Measurements from ENCODE around the gene COBL.

COBL gene

DNA sequence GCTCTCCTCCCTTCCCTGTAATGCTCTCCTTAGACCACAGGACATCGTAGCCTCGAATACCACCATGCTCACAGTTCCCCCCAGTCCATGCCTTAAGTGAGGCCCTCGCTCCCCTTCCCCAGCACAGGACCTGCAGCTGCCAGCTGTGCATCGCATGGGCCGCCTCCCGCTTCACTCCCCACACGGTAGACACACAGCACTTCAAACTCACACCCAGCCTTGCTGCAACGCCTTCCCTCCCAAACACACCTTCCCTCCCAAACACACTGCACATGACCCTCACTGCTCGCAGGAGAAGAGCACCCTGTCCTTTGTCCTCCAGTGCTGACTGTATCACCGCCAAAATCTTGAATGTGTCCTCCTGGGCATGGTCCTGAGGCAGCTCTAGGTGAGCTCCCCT is 42.6 kb downstream of the COBL start:
- DNase-seq (ENCODE audit: low spot score): no peak

DNA sequence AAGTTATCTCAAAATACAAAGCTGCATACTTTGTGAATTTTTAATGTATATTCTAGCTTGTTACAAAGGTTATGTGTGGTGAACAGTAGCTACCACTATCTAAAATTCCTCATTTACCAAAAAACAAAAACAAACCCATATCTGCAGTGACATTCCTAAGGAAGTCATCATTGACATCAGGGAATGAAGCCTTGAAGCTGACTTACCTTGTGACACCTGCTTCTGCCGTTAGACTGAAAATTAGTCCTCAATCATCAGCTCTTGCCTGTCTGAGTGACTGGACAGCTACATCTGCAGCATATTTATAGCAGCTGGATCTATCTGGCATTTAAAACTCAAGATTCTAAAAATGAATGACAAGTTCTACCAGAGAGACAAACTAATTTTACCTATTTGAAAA is 43.2 kb downstream of the COBL start:
- DNase-seq (ENCODE audit: low spot score): no peak

DNA sequence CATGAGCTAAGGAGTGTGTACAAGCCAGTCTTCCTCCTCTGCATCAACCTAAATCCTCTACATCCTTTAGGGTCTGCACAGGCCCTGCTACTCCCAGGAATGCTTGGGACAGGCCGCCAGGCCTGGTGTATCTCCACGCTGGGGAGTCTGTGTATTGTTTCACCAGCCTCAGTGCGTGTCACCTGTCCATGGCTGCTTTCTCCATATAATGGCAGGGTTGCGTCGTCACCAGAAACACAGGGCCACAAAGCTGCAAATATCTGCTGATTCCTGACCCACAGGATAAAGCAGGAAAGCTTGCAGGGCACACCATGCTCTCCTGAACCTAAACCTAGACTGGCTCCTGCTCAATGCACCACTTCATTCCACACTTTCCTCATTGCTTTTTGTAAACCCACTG is 45.6 kb downstream of the COBL start:
- no peak for DNase-seq (ENCODE audit: low spot score)

DNA sequence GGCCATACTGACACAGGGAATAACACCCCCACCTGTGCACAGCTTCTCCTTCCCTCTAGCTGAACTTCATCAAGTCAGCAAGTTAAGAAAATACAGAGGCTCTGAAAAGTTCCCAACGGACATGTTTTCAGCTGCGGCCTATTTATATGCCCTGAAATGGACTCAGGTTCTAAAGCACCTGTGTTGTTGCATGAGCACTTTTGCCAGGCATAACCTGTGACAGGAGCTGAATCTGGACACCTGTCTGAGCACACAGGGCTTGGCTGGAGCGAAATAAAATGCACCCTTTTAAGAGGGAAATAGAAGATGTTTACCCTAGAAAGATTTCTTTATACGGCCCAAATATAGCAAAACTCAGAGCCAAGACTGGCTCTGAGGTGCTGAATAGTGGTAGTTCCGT is 46.7 kb downstream of the COBL start:
- DNase-seq (ENCODE audit: low spot score): no peak

DNA sequence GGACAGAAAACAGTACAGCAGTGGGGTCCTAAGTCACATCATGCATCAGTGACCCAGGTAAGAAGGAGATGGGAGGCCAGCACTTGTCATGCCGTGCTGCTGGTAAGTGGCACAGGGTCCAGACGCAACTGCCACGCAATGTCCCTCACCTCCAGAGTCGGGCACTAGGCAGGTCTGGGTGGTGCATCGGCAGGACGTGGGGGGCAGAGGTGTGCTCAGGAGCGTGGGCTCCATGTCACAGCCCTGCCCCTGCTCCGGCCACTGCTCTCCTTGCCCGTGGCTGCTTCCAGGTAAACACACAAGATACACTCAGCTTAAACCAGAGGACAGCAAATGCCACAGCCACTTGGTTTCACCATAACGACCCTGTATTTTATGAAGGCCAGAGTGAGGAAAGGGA is 47.3 kb downstream of the COBL start:
- no peak for DNase-seq (ENCODE audit: low spot score)

DNA sequence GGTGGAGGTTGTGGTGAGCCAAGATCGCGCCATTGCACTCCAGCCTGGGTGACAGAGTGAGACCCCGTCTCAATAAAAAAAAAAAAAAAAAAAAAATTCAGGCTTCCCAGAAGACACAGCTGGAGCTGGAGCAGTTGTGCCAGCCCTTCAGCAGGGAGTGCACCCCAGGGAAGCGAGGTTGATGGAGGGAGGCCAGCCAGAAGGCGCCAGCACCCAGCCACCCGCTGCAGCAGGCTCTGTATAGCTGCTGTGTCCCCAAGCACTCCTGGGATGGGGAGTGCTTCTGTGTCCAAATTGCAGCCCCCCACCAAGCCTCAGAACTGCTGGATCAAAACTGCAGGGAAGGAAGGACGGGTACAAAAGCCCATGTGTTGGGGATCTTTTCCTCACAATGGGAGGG is 47.8 kb downstream of the COBL start:
- DNase-seq (ENCODE audit: low spot score): no peak

DNA sequence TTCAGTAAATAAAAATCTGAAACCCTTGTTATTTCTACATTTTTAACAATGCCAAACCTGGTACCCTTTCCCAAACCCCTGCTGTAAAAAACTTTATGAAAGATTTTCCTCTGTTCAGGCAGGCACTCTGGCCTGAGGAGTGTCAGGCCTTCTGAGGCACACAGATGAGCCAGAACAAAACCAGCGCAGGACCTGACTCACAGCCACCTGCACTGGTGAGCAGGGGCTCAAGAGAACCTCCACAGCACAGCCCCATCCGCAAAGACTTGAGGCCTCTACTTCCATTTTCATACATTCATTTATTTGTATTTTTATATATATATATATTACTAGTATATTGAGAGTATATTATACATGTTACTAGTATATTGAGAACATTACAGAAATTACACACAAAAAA is 49.4 kb downstream of the COBL start:
- no peak for DNase-seq (ENCODE audit: low spot score)

DNA sequence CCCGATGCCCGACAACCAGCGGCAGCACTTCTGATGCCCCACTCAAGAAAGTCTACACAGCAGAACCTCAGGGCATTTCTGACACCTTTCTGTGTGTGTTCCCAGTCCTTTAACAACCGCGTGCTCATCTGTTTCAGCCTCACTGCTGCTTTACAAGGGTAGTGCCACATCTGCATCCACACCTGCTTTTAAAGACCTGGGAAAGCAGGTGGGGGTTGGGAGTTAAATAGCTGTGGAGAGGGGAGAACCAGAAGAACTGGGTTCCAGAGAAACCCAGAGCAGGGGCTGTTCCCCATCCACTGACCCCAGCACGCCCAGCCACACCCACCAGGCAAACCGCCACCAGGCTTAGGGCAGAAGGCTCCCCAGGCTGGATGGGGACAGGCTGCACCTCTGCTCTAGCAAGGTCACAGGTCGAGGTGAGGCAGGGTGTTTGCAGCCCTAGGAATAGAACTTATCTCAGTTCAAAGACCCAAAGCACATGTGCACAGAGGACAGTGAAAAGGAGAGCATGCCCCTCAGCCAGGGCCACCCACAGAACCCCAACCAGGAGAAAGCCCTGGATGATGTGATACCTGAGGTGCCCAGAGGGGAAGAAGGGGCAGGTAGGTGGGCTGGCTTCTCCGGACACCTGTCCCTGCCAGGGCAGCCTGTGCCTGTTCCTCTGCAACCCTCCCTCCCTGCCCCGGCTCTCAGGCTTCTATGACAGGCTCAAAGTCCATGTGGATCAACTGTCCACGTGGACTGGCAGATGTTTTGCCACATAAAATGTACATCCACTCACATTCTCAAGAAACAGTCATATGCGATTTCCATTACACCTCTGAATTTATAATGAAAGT is 51.3 kb downstream of the COBL start:
- no peak for DNase-seq (ENCODE audit: low spot score)

DNA sequence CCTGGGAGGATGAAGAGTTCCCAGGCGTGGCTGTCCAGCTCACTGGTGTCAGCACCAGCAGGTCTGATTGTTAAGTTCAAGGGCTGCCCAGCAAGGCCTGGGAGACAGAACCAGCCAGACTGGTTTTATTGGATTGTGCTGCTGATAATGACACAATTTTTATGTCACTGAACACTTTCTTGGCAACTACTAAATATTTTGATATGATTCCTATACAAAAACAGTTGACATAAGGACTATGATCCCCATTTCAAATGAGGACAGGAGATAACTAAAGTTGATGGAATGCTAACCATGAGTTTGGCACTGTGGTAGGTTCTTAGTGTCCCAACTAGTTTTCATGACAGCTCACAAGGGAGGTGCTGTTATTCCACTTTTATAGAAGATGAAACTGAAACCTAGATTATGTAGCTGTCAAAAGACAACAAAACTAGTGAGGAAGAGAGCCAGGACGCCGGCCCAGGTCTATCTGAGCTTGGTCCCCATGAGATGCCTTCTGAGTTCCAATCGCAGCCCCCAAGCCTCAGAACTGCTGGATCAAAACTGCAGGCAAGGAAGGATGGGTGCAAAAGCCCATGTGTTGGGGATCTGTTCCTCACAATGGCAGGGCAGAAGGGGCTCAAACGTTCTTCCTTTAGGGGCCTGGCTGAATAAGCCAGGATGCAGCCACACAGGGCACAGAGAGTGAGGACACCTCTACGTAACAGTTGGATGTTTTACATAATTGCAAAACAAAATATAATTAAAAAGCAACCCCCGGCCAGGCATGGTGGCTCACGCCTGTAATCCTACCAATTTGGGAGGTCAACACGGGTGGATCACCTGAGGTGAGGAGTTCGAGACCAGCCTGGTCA is 52.8 kb downstream of the COBL start:
- DNase-seq (ENCODE audit: low spot score): no peak

DNA sequence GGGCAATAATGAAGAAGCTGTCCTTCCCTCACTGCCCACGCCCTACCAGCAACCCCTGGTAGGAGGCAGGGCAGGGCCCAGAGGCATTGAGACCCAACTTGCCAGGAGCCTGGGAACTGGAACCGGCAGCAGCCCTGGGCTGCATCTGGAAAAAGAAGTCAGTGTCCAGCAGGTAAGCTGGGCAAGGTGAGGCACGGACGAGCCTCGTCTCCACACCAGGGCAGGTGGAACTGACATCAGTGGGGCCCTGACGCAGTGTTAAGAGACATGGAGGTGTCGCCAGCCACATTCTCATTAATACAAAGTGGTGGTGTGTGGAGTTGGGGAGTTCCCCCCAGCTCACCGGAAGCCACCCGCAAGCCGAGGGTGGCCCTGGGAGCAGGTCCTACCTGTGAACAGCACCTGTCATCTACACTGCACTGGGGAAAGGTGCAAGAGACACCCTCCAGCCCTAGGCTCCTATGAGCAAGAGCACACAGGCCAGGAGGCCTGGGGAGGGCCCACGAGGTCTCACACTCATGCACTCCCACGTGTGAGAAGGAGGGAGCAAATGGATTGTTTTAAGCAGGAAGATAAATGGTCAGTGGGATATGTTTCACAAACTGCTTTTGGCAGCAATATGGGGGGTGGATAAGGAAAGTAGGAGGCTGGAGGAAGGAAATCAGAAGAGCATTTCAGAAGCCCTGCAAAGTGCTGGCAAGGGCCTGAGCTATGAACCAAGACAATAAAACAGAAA is 53.6 kb downstream of the COBL start:
- no peak for DNase-seq (ENCODE audit: low spot score)

DNA sequence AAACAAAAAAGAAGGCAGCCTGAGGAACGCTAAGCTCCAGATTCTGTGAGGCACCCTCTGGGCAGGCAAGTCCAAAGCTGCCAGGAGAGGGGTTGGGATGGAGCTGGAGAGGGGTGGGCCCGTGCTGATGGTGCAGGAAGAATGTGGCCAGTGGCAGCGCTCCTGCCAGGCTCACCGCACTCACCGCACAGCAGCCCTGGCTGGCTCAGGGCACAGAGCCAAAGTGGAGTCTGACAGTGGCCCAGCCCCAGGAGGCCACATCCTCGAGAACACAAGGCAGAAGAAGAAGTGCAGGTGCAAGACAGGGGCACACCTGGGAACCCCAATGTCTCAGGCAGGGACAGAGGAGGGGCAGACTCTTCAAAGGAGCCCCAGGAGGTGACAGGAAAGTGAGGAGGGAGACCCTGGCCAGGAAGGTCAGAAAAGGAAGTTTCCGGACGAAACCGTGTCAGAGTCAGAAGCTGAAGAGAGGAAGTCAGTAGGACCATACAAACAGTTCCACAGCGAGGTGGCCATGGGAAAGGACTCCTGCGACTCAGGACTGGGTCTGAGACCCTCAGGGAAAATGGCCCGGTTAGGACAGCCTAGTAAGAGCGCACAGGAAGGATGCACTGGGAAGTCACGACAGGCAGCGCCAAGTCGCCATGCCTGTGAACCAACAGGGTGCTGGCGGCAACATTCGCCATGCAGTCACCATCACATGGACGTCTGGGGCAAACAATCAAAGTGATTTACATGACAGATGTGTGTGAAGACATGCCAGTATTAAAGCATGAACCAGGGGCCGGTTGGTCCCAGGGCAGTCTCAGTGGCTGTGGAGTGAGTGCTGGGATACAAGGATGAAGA is 54.4 kb downstream of the COBL start:
- no peak for DNase-seq (ENCODE audit: low spot score)

DNA sequence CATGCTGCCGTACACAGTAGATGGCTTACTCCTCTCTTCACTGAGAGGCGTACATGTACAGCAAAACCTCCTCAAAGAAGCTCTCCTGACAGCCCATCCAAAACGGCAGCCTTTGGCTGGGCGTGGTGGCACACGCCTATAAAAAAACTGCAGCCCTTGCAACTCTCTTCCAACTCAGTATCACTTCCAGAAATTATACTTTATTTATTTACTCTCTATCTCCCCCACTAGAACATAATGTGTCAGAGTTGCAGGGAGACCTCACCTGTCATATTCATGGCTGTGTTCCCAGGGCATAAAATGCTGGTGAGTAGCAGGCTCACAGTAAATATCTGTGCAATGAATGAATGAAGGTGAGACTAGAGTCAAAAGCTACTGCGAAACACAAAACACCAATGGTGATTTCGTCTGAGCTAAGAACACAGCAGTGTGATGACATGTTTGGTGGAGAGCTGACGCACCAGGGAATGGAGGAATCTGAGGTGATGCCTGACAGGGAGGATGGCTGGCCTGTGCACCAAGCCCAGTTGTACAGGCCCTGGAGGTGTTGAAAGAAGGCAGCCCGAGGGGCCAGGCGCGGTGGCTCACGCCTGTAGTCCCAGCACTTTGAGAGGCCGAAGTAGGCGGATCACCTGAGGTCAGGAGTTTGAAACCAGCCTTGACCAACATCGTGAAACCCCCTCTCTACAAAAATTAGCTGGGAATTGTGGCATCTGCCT is 55.3 kb downstream of the COBL start:
- no peak for DNase-seq (ENCODE audit: low spot score)

DNA sequence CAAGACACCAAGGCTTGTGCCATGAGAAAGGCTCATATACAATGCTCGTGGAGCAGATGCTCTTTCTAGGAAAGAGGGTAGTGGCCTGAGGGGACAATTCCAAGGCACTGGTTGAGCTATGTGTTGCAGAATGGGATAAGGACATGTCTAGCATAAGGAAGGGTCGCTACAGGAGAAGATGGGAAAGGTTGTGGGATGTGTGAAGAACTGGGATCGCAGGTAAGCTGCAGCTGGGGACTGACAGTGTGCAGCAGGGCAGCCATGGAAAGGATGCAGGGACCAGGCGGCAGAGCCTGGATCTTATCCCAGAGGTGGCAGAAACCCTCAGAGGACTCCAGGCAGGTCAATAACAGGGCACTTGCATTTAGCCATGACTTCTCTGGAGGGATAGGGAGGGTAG is 56.1 kb downstream of the COBL start:
- DNase-seq (ENCODE audit: low spot score): no peak

DNA sequence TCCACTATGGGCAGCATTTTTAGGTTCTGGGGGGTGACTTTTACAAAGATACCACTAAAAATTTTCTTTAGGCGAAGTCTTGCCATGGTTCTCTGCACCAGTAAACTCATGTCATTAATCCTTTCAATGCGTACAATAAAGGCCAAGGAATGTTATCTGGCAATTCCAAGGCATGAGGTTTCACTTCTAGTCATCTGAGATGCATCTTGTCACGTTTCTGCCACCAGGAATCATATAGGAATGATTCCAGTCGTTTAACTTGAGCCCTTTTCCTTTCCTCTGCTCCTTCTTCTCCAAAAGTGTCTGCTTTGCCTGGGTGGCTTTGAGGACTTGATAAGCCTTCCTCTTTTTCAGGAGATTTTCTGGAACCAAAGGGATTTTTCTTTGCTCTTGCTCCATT is 56.8 kb downstream of the COBL start:
- no peak for DNase-seq (ENCODE audit: low spot score)

DNA sequence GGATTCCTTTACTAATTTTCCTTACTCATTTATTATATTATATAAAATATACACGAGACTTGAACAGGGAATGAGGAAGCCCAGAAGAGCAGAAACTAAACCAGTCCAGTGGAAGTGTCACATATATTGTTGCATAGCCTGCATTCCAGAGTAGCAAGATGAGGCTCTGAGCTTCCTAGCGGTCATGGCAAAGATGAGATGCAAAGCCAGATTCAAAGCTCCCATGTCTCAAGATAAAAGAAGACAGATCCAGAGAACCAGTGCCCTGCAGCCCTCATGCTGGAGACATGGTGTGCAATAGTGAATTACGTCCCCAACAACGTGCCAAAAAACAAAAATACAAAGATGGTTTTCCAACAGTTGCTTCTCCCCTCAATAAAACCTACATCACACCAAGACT is 59.7 kb downstream of the COBL start:
- no peak for DNase-seq (ENCODE audit: low spot score)

DNA sequence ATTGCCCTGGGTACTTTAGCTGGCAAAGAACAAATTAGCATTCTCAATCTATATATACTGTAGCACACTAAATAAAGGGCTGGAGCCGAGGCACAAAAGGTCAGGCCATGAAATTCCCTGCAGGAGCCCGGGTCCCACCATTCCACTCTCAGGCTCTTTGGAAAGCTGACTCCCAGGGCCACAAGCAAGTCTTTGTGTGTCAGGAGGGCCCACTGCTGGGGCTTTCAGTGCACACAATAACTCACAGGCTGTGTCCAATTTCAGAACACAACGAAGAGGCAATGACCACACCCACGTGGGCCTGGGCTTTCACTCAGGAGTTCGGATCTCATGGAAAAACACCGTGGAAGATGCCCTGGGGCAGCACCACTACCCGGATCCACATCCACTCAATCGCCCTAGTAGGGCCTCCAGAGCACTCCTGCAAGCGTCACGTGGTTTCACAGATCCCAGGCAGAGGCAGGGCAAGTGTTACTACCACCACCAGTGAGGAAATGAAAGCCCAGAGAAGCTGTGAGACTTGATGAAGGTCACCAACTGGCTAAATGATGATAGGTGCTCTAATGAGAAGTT is 60.3 kb downstream of the COBL start:
- no peak for DNase-seq (ENCODE audit: low spot score)

DNA sequence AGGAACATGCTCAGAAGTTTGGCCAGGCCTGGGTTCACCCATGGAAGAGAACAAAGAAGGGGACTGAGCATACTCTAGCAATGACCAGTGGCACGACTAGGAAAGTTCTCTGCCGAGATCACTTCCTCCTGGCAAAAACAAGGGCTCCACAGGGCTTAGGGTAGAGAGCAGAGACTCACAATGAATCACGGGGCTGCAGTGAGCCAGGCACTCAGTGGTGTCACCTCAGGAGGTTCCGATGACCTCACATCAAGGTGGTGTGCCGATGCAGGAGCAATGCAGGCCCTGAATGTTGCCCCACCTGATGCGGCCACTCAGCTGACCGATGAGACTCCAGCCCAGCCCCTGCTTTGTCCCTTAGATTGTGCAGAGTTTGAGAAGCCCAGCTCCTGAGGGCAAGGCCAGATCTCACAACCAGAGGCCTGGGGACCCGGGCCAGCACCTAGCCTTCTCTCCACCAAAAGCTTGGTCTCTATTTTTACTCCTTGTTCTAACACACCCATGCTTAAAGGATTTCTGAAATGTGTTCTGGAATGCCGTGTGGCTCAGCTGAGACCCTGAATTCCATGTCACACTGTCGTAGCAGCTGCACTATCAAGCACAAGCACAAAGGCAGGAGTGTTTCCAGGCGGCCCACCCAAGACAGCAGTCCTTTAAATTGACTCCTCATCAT is 60.9 kb downstream of the COBL start:
- no peak for DNase-seq (ENCODE audit: low spot score)

DNA sequence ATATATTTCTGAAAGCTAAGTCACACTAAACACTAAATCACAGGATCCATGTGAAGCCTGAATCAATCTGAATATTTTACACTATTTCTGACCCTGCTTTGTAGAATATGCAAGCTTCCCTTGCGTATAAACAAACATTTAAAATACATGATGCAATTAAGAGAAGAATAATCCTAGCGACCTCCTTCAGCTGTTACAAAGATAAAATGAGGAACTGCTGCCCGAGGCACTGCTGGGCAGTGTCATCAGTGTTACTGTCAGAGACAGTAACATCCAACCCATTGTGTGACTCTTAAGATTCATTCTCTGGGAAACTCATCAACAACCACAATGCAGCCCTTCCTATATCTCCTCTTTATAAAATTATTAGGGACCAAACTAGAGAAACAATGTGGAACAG is 61.6 kb downstream of the COBL start:
- DNase-seq (ENCODE audit: low spot score): no peak

DNA sequence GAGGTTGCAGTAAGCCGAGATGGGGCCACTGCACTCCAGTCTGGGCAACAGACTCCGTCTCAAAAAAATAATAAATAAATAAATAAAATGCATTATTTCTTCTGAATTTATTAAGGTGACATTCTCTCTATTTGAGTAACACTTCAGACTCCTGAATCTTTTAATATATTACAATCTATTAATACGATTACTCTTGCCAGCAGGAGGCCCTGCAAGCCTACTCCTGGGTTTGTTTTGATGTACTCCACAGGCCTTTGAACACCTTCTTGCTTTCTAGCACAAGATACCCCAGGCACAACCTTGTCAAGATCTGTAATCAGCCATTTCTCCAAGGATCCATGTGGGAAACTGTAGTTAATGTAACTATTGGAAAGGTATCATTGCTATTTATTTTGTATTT is 63.5 kb downstream of the COBL start:
- no peak for DNase-seq (ENCODE audit: low spot score)

DNA sequence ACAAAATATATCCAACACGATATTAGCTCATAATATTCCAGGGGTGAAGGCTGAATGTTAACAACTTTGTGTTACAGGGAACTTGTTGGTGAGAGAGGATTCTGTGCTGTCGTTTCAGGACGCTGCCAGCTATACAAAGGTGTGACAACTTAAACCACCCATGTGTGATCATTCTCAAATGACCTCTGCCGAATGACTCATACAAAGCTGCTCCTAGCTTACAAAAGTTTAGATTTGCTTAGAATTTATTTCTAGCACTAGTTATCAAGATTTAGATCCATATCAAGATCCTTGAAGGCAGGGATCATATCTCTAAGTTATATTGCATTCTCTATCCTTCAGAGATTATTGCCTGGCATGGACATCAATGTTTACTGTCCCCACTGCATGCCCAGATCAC is 65.3 kb downstream of the COBL start:
- DNase-seq (ENCODE audit: low spot score): no peak

Measured in hematopoietic multipotent progenitor cell treated with erythropoietin and hydrocortisone succinate and interleukin-3 and kit ligand, for 15 days (in vitro differentiated cells).